Endothelial cell of umbilical vein (primary cell): Measurements from ENCODE around the gene CMTR2. TPM values are rescaled to one million over a fixed set of nuclear protein-coding genes. Genes with fewer than 3 reads are reported as not detected.

ENCODE experiments used
- BruUV-seq: library from RNA; stranded (reverse); fragments of 400-500 nt; replicated peaks from 2 replicates; lab custom pipeline; 2021; lab: Mats Ljungman, UMichigan
- CTCF ChIA-PET: fragments of 300-600, 350-600 bp; sonication (Branson Sonifier 250); formaldehyde crosslinking; loops from one replicate; lab custom pipeline; 2021; ENCODE audit warnings: antibody characterized with exemption, inconsistent platforms; lab: Charles Lee
- POLR2A ChIA-PET: fragments of 300-600, 350-600 bp; sonication (Branson Sonifier 250); formaldehyde crosslinking; loops from one replicate; lab custom pipeline; 2021; ENCODE audit warnings: antibody characterized with exemption, inconsistent platforms; lab: Charles Lee
- DNase-seq: peaks from one replicate; pipeline ENCODE4 v3.0.0-alpha.2; 2011; ENCODE audit warnings: low read depth, low spot score
- FAIRE-seq: peaks from 2 replicates; lab custom pipeline; 2011; peaks lifted over from hg19 to GRCh38; lab: Jason Lieb, UNC
- H2AFZ ChIP-seq: 2 replicates; pipeline ENCODE4 v1.6.0; 2012; ENCODE audit warnings: low read depth, low read length, control low read depth, inconsistent platforms
- H3K27ac ChIP-seq: 2 replicates; pipeline ENCODE4 v1.5.1; 2011; ENCODE audit warnings: low read depth, mild to moderate bottlenecking, control low read depth, low read length, moderate library complexity; ENCODE audit not compliant: insufficient read depth
- H3K27me3 ChIP-seq, 2 experiments: 2 replicates each; pipeline versions ENCODE4 v1.6.0 to v1.6.1; 2011; ENCODE audit warnings: low read length in 2 of 2, mixed read lengths in 1 of 2; ENCODE audit not compliant: control insufficient read depth in 2 of 2, insufficient read depth in 2 of 2
- H3K36me3 ChIP-seq, 2 experiments: 2 replicates in 1 of 2; 3 replicates in 1 of 2; pipeline ENCODE4 v1.5.1; 2011; ENCODE audit warnings: low read length in 2 of 2, mild to moderate bottlenecking in 1 of 2, moderate library complexity in 1 of 2; ENCODE audit not compliant: control insufficient read depth in 2 of 2, insufficient read depth in 2 of 2; ENCODE audit errors: extremely low read depth in 1 of 2
- H3K4me1 ChIP-seq: 3 replicates; pipeline ENCODE4 v1.5.1; 2011; ENCODE audit warnings: mild to moderate bottlenecking, low read length; ENCODE audit not compliant: control insufficient read depth, insufficient read depth; ENCODE audit errors: extremely low read depth
- H3K4me2 ChIP-seq: 2 replicates; pipeline ENCODE4 v1.6.1; 2011; ENCODE audit warnings: low read length, control low read depth, mixed read lengths; ENCODE audit not compliant: insufficient read depth
- H3K4me3 ChIP-seq, 3 experiments: fragments of 200-600 bp in 1 of 3; sonication (generic), shearing (Covaris generic) in 1 of 3; replicated peaks in 1 of 3; 2 replicates each; pipeline ENCODE4 v1.5.1; 2011 to 2016; ENCODE audit warnings: control low read depth in 3 of 3, low read length in 3 of 3, mild to moderate bottlenecking in 2 of 3, inconsistent platforms in 1 of 3, low read depth in 1 of 3, moderate library complexity in 1 of 3; ENCODE audit not compliant: insufficient read depth in 1 of 3
- H3K79me2 ChIP-seq: 2 replicates; pipeline ENCODE4 v1.6.0; 2012; ENCODE audit warnings: low read length, inconsistent platforms; ENCODE audit not compliant: control insufficient read depth, insufficient read depth
- H3K9ac ChIP-seq: replicated peaks from 2 replicates; pipeline ENCODE3; 2011; ENCODE audit warnings: low read length, control low read depth; ENCODE audit not compliant: insufficient read depth; ENCODE audit errors: extremely low read depth
- H3K9me1 ChIP-seq: replicated peaks from 3 replicates; pipeline ENCODE4 v1.6.0; 2011; ENCODE audit warnings: mild to moderate bottlenecking, low read length; ENCODE audit not compliant: control insufficient read depth, insufficient read depth; ENCODE audit errors: extremely low read depth
- H3K9me3 ChIP-seq: replicated peaks from 2 replicates; pipeline ENCODE4 v1.5.1; 2012; ENCODE audit warnings: low read length, inconsistent platforms; ENCODE audit not compliant: control insufficient read depth, insufficient read depth
- H4K20me1 ChIP-seq: replicated peaks from 2 replicates; pipeline ENCODE3; 2011; ENCODE audit warnings: mild to moderate bottlenecking, low read length; ENCODE audit not compliant: control insufficient read depth, insufficient read depth; ENCODE audit errors: extremely low read depth
- EZH2 ChIP-seq: IDR thresholded peaks from 2 replicates; pipeline ENCODE4 v1.6.1; 2012; ENCODE audit warnings: borderline replicate concordance, low read depth, mild to moderate bottlenecking, moderate library complexity, low read length, inconsistent platforms; ENCODE audit not compliant: severe bottlenecking
- FOS ChIP-seq: IDR thresholded peaks from 2 replicates; pipeline ENCODE4 v1.6.1; 2011; ENCODE audit warnings: mild to moderate bottlenecking, low read length, moderate library complexity, borderline replicate concordance; ENCODE audit not compliant: insufficient read depth
- GATA2 ChIP-seq: IDR thresholded peaks from 2 replicates; pipeline ENCODE4 v1.7.0; 2011; ENCODE audit warnings: low read depth, mild to moderate bottlenecking, moderate library complexity, mixed read lengths, low read length; ENCODE audit not compliant: insufficient read length, insufficient read depth
- JUN ChIP-seq: IDR thresholded peaks from 2 replicates; pipeline ENCODE4 v1.6.1; 2011; ENCODE audit warnings: borderline replicate concordance, low read depth; ENCODE audit not compliant: insufficient read length, insufficient read depth
- MYC ChIP-seq: IDR thresholded peaks from one replicate; pipeline ENCODE4 v1.6.1; 2011; ENCODE audit warnings: mild to moderate bottlenecking, low read depth, low read length
- POLR2A ChIP-seq: IDR thresholded peaks from 2 replicates; pipeline ENCODE4 v1.6.1; 2012; ENCODE audit warnings: low read depth, mild to moderate bottlenecking, control low read depth, low read length
- POLR2AphosphoS5 ChIP-seq: IDR thresholded peaks from 2 replicates; pipeline ENCODE4 v1.6.1; 2012; ENCODE audit warnings: low read depth, mild to moderate bottlenecking, control low read depth, low read length, moderate library complexity; ENCODE audit not compliant: insufficient read depth
- dilution Hi-C: fragments of 300-500 bp; cut with MboI; formaldehyde crosslinking; loops from one replicate; pipeline ENCODE4 v1.15.0; 2019; ENCODE audit warnings: low sequenced_read_pairs; ENCODE audit not compliant: extremely low pct_ligation_motif_present
- intact Hi-C: fragments of 100-400 bp; cut with micrococcal nuclease; formaldehyde crosslinking; loops from one replicate; pipeline ENCODE4 v1.10.0; 2022
- polyA plus RNA-seq, 4 experiments: library from polyadenylated mRNA; depleted of rRNA in 3 of 4; stranded (reverse) in 3 of 4; unstranded in 1 of 4; fragments of >200 nt; gene quantifications; 2 replicates each; pipeline versions ENCODE4 v1.2.1 to v1.2.3, GENCODE V29; 2011 to 2012; ENCODE audit warnings: missing spikeins in 1 of 4
- total RNA-seq: library from RNA; stranded (reverse); gene quantifications from 2 replicates; pipeline ENCODE4 v1.2.3, GENCODE V29; 2021
- TF ChIP-seq, protein P1 (sequence below), 2 donors: IDR thresholded peaks; 1 replicate in 1 of 2; 2 replicates in 1 of 2; pipeline ENCODE4 v1.5.1; 2011; ENCODE audit warnings: low read length in 2 of 2, mild to moderate bottlenecking in 2 of 2, moderate library complexity in 2 of 2, control low read depth in 1 of 2, inconsistent platforms in 1 of 2, low read depth in 1 of 2; ENCODE audit not compliant: insufficient read depth in 1 of 2; ENCODE audit errors: extremely low read depth in 1 of 2
- TF ChIP-seq, protein P2 (sequence below): IDR thresholded peaks from 2 replicates; pipeline ENCODE4 v1.6.1; 2011; ENCODE audit not compliant: insufficient read depth, insufficient read length

Gene CMTR2
- total and polyA plus RNA-seq, 2 donors (not counting 3 experiments of a cell fraction or from before 2014, with no cell fraction given) = 11.6 to 18.8 TPM

DNA sequence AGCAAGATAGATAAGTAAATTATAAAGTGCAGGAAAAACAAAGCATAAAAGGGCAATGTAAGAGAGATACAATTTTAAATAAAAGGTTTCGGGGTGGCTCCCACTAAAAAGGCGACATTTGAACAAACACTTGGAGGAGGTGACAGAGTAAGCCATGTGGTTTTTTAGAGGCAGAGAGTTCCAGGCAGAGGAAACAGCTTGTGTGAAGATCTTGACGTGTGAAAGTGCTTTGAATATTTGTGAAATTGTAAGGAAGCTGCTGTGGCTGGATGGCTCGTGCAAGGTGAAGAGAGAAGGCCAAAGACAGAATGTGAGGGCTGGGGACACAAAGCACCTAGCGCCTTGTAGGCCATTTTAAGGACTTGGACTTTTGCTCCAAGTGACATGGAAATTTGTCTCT is 30.1 kb downstream of the CMTR2 start:
- TF ChIP-seq GATA2 (no peak), FOS (no peak), POLR2A (no peak), POLR2AphosphoS5 (no peak), MYC (no peak), JUN (no peak), EZH2 (no peak)
- TF ChIP-seq, protein P1, sequence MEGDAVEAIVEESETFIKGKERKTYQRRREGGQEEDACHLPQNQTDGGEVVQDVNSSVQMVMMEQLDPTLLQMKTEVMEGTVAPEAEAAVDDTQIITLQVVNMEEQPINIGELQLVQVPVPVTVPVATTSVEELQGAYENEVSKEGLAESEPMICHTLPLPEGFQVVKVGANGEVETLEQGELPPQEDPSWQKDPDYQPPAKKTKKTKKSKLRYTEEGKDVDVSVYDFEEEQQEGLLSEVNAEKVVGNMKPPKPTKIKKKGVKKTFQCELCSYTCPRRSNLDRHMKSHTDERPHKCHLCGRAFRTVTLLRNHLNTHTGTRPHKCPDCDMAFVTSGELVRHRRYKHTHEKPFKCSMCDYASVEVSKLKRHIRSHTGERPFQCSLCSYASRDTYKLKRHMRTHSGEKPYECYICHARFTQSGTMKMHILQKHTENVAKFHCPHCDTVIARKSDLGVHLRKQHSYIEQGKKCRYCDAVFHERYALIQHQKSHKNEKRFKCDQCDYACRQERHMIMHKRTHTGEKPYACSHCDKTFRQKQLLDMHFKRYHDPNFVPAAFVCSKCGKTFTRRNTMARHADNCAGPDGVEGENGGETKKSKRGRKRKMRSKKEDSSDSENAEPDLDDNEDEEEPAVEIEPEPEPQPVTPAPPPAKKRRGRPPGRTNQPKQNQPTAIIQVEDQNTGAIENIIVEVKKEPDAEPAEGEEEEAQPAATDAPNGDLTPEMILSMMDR (IDR thresholded peaks at IDR 0.05; ENCODE audit: extremely low read depth in 1 of 2, insufficient read depth in 1 of 2, low read depth in 1 of 2, low read length in 2 of 2) = no peak
- TF ChIP-seq, protein P2, sequence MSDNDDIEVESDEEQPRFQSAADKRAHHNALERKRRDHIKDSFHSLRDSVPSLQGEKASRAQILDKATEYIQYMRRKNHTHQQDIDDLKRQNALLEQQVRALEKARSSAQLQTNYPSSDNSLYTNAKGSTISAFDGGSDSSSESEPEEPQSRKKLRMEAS = no peak
- FAIRE-seq = no peak
- no TSS peak for BruUV-seq
- H3K4me2 ChIP-seq = no peak overlapping the region
- H3K27ac ChIP-seq = no peak overlapping the region
- H3K27me3 ChIP-seq = peaks cover 3 to 9% of the 10 kb centered on the region in 2 experiments
- H4K20me1 ChIP-seq = no peaks in the 10 kb centered on the region
- no peaks in the 10 kb centered on the region for H3K79me2 ChIP-seq
- no peaks in the 10 kb centered on the region for H3K9me3 ChIP-seq
- dilution Hi-C loops = no loop called here
- POLR2A ChIA-PET = no interaction called here
- no peak for DNase-seq
- no peaks in the 10 kb centered on the region for H3K4me1 ChIP-seq
- CTCF ChIA-PET = interaction anchor here (1.6 to 3.4 kb wide), 2 partner anchors 9 to 53 kb away, joined by 3 to 11 read pairs; no protein-coding TSS in a partner anchor
- H3K9ac ChIP-seq = no peak overlapping the region
- H2AFZ ChIP-seq = no peak overlapping the region
- no peak overlapping the region for H3K4me3 ChIP-seq
- intact Hi-C loops = no loop called here
- H3K36me3 ChIP-seq = no peaks in the 10 kb centered on the region
- H3K9me1 ChIP-seq = no peaks in the 10 kb centered on the region
